Measurements from ENCODE around the gene ADGRG6.

GRCh38 chr6:142279350-142280180 lies 22.2 kb upstream of the ADGRG6 start:
- TF ChIP-seq CTCF (IDR thresholded peaks at IDR 0.05 in 8 of 11, conservative IDR thresholded peaks at IDR 0.05 in 3 of 11): no peak
- TF ChIP-seq POLR2A (IDR thresholded peaks at IDR 0.05): no peak
